SK-N-SH treated with all-trans-retinoic acid at 6 μM for 48 hours (cell line): ENCODE data around the gene CTNNA3.

Experiments used
- ATAC-seq: fragments of 200-7000 bp; cut with Tn5 transposase; 3 replicates; pipeline ENCODE4 v1.9.1; 2020; ENCODE audit warnings: mild to moderate bottlenecking, moderate library complexity
- BACH2 ChIP-seq: fragments of 250-450 bp; sonication (Bioruptor Pico); IDR thresholded peaks from 2 replicates; pipeline ENCODE4 v1.9.0; 2021; ENCODE audit warnings: mild to moderate bottlenecking, borderline replicate concordance
- CREB5 ChIP-seq: fragments of 250-450 bp; sonication (Bioruptor Pico); IDR thresholded peaks from 2 replicates; pipeline ENCODE4 v1.5.1; 2020; ENCODE audit warnings: low read depth, mild to moderate bottlenecking, moderate library complexity
- CSRNP3 ChIP-seq: fragments of 250-450 bp; sonication (Bioruptor Pico); IDR thresholded peaks from 2 replicates; pipeline ENCODE4 v1.5.1; 2021; ENCODE audit warnings: mild to moderate bottlenecking, moderate library complexity
- ESRRG ChIP-seq: fragments of 250-450 bp; sonication (Bioruptor Pico); IDR thresholded peaks from 2 replicates; pipeline ENCODE4 v1.6.1; 2021; ENCODE audit warnings: mild to moderate bottlenecking
- GLIS3 ChIP-seq: fragments of 250-450 bp; sonication (Bioruptor Pico); IDR thresholded peaks from 2 replicates; pipeline ENCODE4 v1.5.0; 2020; ENCODE audit warnings: mild to moderate bottlenecking, moderate library complexity
- ISL1 ChIP-seq: fragments of 250-450 bp; sonication (Bioruptor Pico); IDR thresholded peaks from 2 replicates; pipeline ENCODE4 v2.1.2; 2022; ENCODE audit warnings: mild to moderate bottlenecking, moderate library complexity
- POU6F1 ChIP-seq: fragments of 250-450 bp; sonication (Bioruptor Pico); IDR thresholded peaks from 2 replicates; pipeline ENCODE4 v1.8.0; 2021; ENCODE audit warnings: low read depth, mild to moderate bottlenecking, moderate library complexity, borderline replicate concordance
- PPARA ChIP-seq: fragments of 250-450 bp; sonication (Bioruptor Pico); IDR thresholded peaks from 2 replicates; pipeline ENCODE4 v1.5.0; 2020; ENCODE audit warnings: mild to moderate bottlenecking, borderline replicate concordance
- RARB ChIP-seq: fragments of 250-450 bp; sonication (Bioruptor Pico); IDR thresholded peaks from 2 replicates; pipeline ENCODE4 v1.8.0; 2021; ENCODE audit warnings: mild to moderate bottlenecking, moderate library complexity
- SNAI2 ChIP-seq: fragments of 250-450 bp; sonication (Bioruptor Pico); IDR thresholded peaks from 2 replicates; pipeline ENCODE4 v1.5.0; 2020; ENCODE audit warnings: mild to moderate bottlenecking, moderate library complexity
- TCF4 ChIP-seq: fragments of 250-450 bp; sonication (Bioruptor Pico); IDR thresholded peaks from 2 replicates; pipeline ENCODE4 v1.8.0; 2021; ENCODE audit warnings: mild to moderate bottlenecking, moderate library complexity, borderline replicate concordance
- TOX ChIP-seq: fragments of 250-450 bp; sonication (Bioruptor Pico); IDR thresholded peaks from 2 replicates; pipeline ENCODE4 v1.8.0; 2021; ENCODE audit warnings: mild to moderate bottlenecking, moderate library complexity, borderline replicate concordance
- TSHZ2 ChIP-seq: fragments of 250-450 bp; sonication (Bioruptor Pico); IDR thresholded peaks from 2 replicates; pipeline ENCODE4 v1.5.0; 2020; ENCODE audit warnings: mild to moderate bottlenecking, moderate library complexity
- ZC3H10 ChIP-seq: fragments of 250-450 bp; sonication (Bioruptor Pico); IDR thresholded peaks from 2 replicates; pipeline ENCODE4 v1.5.1; 2021; ENCODE audit warnings: mild to moderate bottlenecking, moderate library complexity
- ZFP3 ChIP-seq: fragments of 250-450 bp; sonication (Bioruptor Pico); IDR thresholded peaks from 2 replicates; pipeline ENCODE4 v1.5.0; 2020; ENCODE audit warnings: mild to moderate bottlenecking, moderate library complexity
- ZNF70 ChIP-seq: fragments of 450-650 bp; formaldehyde crosslinking; IDR thresholded peaks from 2 replicates; pipeline ENCODE4 v1.5.0; 2020; ENCODE audit warnings: mild to moderate bottlenecking, moderate library complexity
- ZNF8 ChIP-seq: fragments of 450-650 bp; formaldehyde crosslinking; IDR thresholded peaks from 2 replicates; pipeline ENCODE4 v1.5.0; 2020; ENCODE audit warnings: mild to moderate bottlenecking, moderate library complexity

CTNNA3 gene

GRCh38 chr10:67306588-67307205, 389.3 kb downstream of the CTNNA3 start:
- TF ChIP-seq PPARA, result no peak
- no peak for TF ChIP-seq ZNF70
- ATAC-seq, result peak; percentile 56

GRCh38 chr10:67302701-67303100, 393.3 kb downstream of the CTNNA3 start:
- no peak for ATAC-seq

GRCh38 chr10:67299761-67300160, 396.2 kb downstream of the CTNNA3 start:
- TF ChIP-seq CSRNP3 (CRISPR knock-in tag), result no peak
- TF ChIP-seq RARB (CRISPR knock-in tag), result no peak
- TF ChIP-seq TSHZ2, result no peak
- TF ChIP-seq ISL1 (CRISPR knock-in tag), result no peak
- no peak for TF ChIP-seq GLIS3
- no peak for TF ChIP-seq ESRRG
- TF ChIP-seq ZC3H10 (CRISPR knock-in tag), result no peak
- no peak for TF ChIP-seq TOX (CRISPR knock-in tag)
- TF ChIP-seq ZNF8 (CRISPR knock-in tag), result no peak
- no peak for ATAC-seq

More at GRCh38 chr10:67302701-67303100, 393.3 kb downstream of the CTNNA3 start:
- TF ChIP-seq BACH2 (CRISPR knock-in tag) (no peak), CSRNP3 (CRISPR knock-in tag) (no peak), TCF4 (CRISPR knock-in tag) (no peak), POU6F1 (CRISPR knock-in tag) (no peak), ZC3H10 (CRISPR knock-in tag) (no peak), ESRRG (no peak), ZNF8 (CRISPR knock-in tag) (no peak), TSHZ2 (no peak)

- ATAC-seq, result no peak
- TF ChIP-seq SNAI2 (CRISPR knock-in tag) (no peak), ZFP3 (CRISPR knock-in tag) (no peak), CREB5 (CRISPR knock-in tag) (no peak), RARB (CRISPR knock-in tag) (no peak), TSHZ2 (no peak), ZC3H10 (CRISPR knock-in tag) (no peak), ESRRG (no peak), GLIS3 (no peak), TCF4 (CRISPR knock-in tag) (no peak), BACH2 (CRISPR knock-in tag) (no peak), ISL1 (CRISPR knock-in tag) (no peak), POU6F1 (CRISPR knock-in tag) (no peak)
These were observed 398.3 kb downstream of the CTNNA3 start for GRCh38 chr10:67297637-67298181.
